ENCODE measurements around the gene HDAC11.
A peak's percentile ranks its signal among the peaks of the same experiment; 100 is the strongest.

The HDAC11 gene

DNA sequence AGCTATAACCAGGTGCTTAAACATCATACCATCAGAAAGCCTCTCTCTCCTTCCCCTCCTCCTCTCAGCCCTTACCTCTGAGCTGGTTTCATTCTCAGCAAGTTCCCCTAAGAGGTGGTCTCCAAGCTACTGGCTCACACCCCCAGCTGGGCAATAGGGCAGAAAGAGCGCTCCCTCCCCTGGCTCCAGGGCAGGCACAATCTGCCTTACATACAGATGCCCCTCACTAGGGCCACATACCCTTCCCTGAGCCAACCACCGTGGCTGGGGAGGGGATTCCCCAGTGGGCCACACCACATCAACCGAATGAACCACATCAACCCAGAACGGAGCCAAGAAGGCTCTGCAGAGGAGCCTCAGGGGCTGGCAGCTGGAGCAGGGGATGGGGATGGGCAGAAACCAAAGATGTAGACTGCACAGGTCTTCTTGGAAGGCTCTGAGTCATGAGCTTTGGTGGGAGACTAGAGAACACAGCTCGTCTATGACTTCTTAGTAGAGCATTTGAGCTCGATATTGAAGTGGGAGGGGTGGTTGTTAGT lies 64.3 kb downstream of the HDAC11 start:
- no peak overlapping the region for H3K4me3 ChIP-seq (ENCODE audit: low read depth, low read length)
- TF ChIP-seq, protein P1, sequence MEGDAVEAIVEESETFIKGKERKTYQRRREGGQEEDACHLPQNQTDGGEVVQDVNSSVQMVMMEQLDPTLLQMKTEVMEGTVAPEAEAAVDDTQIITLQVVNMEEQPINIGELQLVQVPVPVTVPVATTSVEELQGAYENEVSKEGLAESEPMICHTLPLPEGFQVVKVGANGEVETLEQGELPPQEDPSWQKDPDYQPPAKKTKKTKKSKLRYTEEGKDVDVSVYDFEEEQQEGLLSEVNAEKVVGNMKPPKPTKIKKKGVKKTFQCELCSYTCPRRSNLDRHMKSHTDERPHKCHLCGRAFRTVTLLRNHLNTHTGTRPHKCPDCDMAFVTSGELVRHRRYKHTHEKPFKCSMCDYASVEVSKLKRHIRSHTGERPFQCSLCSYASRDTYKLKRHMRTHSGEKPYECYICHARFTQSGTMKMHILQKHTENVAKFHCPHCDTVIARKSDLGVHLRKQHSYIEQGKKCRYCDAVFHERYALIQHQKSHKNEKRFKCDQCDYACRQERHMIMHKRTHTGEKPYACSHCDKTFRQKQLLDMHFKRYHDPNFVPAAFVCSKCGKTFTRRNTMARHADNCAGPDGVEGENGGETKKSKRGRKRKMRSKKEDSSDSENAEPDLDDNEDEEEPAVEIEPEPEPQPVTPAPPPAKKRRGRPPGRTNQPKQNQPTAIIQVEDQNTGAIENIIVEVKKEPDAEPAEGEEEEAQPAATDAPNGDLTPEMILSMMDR (IDR thresholded peaks at IDR 0.05; ENCODE audit: insufficient read depth, low read length, missing control alignments): no peak
- ChIA-PET CTCF (interaction anchor here (0.9 to 1.7 kb wide), 5 partner anchors 19 to 107 kb away, joined by 3 to 5 read pairs (median 3); no protein-coding TSS in a partner anchor), POLR2A (no interaction called here)
- peak; percentile 53 for DNase-seq (ENCODE audit: low read depth, low spot score)

DNA sequence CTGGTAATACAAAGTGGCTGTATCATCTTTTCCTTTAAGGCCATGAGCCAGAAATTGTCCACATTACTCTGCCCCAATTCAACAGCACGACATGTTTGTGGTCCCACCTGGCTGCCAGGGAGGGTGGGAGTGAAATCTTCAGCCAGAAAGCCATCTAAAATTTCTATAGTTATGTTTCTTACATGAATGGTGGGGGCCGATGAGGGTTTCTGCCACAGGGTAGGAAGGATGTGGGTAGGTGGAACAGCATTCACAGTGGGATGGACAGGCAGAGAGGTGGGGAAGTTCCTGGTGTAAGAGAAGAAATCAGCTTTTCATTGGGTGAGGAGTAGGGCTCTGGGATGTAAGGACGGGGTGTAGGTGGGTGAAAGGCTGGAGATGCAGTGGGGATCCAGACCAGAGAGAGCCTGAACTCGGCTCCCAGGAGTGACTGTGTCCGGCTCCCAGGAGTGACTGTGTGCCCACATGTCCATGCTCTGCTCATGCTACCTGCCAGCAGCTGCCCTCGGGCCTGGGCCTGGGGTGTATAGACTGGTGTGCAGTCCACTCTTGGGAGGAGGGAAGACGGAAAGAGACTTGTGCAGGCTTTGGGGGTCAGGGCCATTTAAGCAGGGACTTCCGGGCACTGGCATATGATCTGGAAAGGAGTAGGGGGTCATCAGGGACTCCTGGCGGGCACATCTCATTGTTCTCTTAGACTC lies 65.0 kb downstream of the HDAC11 start:
- no peak for DNase-seq (ENCODE audit: low read depth, low spot score)
- H3K4me3 ChIP-seq (ENCODE audit: low read depth, low read length): no peak overlapping the region
- CTCF ChIA-PET: interaction anchor here (0.9 to 1.7 kb wide), 4 partner anchors 20 to 107 kb away, joined by 3 to 5 read pairs (median 4); no protein-coding TSS in a partner anchor
- TF ChIP-seq, protein P1 (IDR thresholded peaks at IDR 0.05; ENCODE audit: insufficient read depth, low read length, missing control alignments): no peak
- POLR2A ChIA-PET: no interaction called here

DNA sequence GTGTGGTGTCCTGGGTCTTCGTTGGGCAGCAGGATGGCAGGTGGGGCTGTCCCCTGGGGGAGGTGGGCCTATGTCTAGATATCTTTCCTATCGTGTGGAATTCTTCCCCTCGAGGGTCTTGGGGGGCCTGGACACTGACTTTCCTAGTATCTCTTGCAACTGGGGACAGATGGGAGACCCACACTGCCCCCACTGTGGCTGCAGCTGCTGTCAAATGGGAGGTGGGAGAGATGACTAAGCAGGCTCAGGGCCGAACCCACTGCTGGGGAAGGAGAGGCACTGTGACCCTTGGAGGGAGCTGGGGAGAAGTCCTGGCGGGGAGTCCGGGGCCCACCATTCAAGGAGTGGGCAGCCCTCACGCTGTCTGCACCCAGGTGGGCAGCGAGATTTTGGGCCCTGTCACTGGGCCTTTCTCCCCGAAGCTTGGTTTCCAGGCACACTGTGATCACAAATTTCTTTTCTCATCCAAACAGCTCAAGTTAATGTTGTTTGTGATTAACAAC lies 65.9 kb downstream of the HDAC11 start:
- POLR2A ChIA-PET: interaction anchor here (0.5 kb wide), 1 partner anchor 50 kb away, joined by 3 read pairs; no protein-coding TSS in a partner anchor

DNA sequence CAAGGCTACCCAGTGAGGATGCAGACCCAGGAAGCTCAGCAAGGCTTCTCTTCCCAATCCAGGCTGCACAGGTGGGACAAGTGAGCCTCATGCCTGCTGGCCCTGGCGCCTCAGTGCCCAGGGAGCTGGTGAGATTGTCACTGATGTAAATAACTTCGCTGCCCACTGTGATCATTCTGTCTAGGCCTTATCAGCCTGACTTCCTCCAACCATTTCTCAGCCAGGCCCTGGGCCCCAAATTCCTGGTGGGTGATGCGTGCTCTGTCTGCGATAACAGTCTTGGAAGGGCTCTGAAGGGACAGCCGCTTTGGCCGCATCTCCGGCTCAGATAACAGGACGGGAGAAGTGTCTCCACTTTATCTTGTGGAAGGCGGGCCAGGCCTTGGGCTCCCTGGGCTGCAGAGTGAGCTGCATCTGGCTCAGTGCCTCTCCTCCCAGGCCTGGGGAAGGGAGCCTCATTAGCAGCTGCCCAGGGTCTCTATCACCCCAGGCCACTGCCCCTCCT lies 66.6 kb downstream of the HDAC11 start:
- POLR2A ChIA-PET: interaction anchor here (0.5 kb wide), 1 partner anchor 50 kb away, joined by 3 read pairs; no protein-coding TSS in a partner anchor
- TF ChIP-seq, protein P1 (IDR thresholded peaks at IDR 0.05; ENCODE audit: insufficient read depth, low read length, missing control alignments): no peak
- no peak for DNase-seq (ENCODE audit: low read depth, low spot score)
- H3K4me3 ChIP-seq (ENCODE audit: low read depth, low read length): no peak overlapping the region
- CTCF ChIA-PET: interaction anchor here (0.6 kb wide), 1 partner anchor 583 kb away, joined by 3 read pairs; no protein-coding TSS in a partner anchor

More for the DNA sequence above, 65.9 kb downstream of the HDAC11 start:
- CTCF ChIA-PET: no interaction called here
- H3K4me3 ChIP-seq (ENCODE audit: low read depth, low read length): no peak overlapping the region
- TF ChIP-seq, protein P1 (IDR thresholded peaks at IDR 0.05; ENCODE audit: insufficient read depth, low read length, missing control alignments): no peak
- no peak for DNase-seq (ENCODE audit: low read depth, low spot score)

DNA sequence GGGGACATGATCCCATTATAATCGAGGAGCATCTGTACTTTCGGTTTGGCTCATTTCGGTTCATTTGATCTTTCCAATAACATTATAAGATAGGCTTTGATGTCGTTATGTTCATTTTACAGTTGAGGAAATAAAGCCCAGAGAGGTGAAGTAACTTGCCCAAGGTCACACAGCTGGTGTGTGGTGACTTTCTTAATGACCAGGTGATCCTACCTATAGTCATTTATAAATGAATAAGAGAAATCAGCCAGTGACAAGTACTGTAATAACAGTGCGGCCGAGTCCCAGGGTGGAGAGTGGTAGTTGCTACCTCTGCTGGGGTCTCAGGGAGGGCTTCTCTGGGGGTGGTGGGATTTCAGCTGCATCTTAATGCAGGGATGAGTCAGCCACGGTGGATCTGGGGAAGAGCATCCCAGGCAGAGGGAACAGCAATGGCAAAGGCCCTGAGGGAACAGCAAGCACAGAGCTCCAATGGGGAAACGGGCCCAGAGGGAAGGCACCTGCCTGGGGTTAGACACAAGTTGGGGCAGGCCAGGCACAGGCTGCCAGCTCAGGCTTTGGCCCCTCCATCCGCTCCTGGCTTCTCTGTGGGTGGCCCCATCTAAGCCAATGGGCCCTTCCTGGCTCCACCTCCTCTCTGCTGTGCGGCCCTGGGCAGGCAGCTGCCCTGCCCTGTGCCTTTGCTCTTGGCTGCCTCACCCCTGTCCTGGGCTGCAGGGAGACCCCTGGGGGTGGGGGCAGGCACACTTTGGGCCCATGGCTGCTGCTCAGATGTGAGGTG lies 67.7 kb downstream of the HDAC11 start:
- no peak overlapping the region for H3K4me3 ChIP-seq (ENCODE audit: low read depth, low read length)
- DNase-seq (ENCODE audit: low read depth, low spot score): no peak
- POLR2A ChIA-PET: no interaction called here
- TF ChIP-seq, protein P1 (IDR thresholded peaks at IDR 0.05; ENCODE audit: insufficient read depth, low read length, missing control alignments): no peak
- CTCF ChIA-PET: interaction anchor here (2.5 kb wide), 1 partner anchor 8 kb away, joined by 7 read pairs; no protein-coding TSS in a partner anchor
